ENCODE measurements around the gene PTPN14.

DNA sequence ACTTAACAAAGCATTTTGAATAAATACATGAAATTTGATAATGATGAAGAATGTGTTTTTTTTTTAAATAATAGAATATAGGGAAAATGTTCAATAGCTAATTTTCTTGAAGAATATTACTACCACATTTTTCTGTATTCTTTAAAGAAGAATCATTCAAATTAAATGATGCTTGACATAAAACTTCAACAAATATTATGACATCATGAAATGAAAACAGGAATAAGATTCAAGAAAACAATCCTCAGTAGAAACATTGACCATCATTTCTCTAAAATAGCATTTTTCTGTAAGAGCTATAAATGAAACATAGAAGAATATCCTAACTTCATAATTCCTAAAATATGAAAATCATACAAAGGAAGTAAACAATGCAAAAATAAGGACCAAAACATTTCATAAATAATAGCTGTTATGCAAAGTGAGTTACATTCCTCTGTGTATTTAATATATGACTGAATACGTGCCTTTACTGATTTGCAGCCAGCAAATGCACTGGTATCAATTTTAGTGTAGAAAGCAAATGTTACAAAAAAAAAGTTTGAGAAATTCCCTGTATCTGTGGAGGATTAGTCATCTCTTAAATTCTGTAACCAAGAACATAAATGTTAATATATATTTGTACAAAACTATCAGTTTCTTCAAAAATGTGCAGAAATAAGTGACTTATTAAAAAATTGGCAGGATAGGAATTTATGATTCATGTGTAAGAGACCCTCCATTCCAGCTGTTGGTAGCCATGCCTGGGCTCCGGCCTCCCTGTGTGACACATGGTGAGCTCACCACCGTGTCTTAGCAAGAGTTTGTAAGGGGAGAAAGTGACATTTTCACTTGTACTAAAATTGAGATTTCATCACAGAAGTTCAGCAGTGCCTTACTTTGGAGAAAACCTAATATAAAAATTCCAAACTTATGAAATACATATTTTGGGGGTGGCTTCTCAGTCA lies 15.0 kb upstream of the PTPN14 start:
- TF ChIP-seq, protein P1, sequence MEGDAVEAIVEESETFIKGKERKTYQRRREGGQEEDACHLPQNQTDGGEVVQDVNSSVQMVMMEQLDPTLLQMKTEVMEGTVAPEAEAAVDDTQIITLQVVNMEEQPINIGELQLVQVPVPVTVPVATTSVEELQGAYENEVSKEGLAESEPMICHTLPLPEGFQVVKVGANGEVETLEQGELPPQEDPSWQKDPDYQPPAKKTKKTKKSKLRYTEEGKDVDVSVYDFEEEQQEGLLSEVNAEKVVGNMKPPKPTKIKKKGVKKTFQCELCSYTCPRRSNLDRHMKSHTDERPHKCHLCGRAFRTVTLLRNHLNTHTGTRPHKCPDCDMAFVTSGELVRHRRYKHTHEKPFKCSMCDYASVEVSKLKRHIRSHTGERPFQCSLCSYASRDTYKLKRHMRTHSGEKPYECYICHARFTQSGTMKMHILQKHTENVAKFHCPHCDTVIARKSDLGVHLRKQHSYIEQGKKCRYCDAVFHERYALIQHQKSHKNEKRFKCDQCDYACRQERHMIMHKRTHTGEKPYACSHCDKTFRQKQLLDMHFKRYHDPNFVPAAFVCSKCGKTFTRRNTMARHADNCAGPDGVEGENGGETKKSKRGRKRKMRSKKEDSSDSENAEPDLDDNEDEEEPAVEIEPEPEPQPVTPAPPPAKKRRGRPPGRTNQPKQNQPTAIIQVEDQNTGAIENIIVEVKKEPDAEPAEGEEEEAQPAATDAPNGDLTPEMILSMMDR (IDR thresholded peaks at IDR 0.05), result no peak
- TF ChIP-seq POLR2A (IDR thresholded peaks at IDR 0.05), result no peak
